Stimulated activated CD8-positive, alpha-beta memory T cell treated with anti-CD3 and anti-CD28 coated beads, Interleukin-7, amount 100 ng/mL, for 48 hours (primary cell): ENCODE results near the gene UBAC2.

ENCODE experiments used
- DNase-seq, 2 donors: peaks; one replicate each; pipeline ENCODE4 v3.0.0-alpha.2; 2020; ENCODE audit warnings: low read depth in 1 of 2; ENCODE audit errors: extremely low read depth in 1 of 2

The UBAC2 gene

GRCh38 chr13:99353246-99353600 is 152.6 kb downstream of the UBAC2 start:
- DNase-seq, result no peak

DNA sequence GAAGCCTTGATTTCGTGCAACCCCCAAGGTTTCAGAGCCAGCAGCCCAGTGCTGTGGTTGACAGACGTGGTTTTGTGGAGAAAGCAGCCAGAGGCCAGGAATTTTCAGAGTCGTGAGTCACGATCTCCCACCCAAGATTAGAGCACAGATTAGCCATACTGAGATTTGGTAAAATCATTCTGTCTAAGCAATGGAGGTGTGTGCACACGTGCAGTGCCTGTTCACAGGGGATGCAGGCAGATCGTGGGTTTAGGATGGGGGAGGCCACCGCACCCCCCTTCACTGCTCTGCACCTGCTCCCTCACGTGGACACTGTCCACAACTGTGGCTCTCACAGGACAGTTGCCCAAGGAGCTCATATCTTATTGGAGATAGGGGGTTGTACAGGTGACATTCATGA is 153.2 kb downstream of the UBAC2 start:
- no peak for DNase-seq

GRCh38 chr13:99354371-99354951 is 153.8 kb downstream of the UBAC2 start:
- no peak for DNase-seq

- no peak for DNase-seq
These were observed 154.8 kb downstream of the UBAC2 start for GRCh38 chr13:99355267-99356011.

DNA sequence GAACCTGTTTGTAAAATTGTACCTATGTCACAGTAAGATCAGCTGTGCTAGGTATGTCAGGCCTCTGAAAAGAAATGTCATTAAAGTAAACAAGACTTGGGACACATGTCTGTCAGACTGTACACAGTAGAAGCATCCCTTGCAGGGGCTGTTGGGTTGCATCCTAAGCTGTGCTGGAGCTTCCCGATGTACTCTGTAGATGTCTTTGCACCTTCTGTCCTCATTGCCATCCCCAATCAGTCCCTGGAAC is 155.3 kb downstream of the UBAC2 start:
- no peak for DNase-seq

- DNase-seq, result no peak
These were observed 155.8 kb downstream of the UBAC2 start for GRCh38 chr13:99356262-99357091.

DNA sequence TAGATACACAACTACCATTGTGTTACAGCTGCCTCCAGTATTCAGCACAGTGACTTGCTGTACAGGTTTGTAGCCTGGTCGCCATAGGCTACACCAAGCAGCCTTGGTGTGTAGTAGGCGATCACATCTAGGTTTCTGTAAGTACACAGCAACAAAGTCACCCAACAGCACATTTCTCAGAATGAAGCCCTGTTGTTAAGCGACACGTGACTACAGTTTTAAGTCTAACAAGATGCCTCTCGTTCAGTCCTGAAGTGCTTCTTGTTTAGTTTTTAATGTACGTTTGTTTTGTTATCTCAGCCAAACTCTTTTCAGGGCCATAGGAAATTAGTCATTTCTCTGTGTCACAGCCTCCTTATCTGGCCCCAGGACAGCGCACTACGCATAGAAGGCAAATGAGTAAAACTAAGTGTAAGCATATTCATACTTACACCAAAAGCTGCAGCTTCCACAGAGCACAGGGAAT is 156.5 kb downstream of the UBAC2 start:
- DNase-seq, result no peak

GRCh38 chr13:99357941-99358340 is 157.3 kb downstream of the UBAC2 start:
- no peak for DNase-seq

- no peak for DNase-seq
These were observed 158.9 kb downstream of the UBAC2 start for GRCh38 chr13:99359528-99359927.

DNA sequence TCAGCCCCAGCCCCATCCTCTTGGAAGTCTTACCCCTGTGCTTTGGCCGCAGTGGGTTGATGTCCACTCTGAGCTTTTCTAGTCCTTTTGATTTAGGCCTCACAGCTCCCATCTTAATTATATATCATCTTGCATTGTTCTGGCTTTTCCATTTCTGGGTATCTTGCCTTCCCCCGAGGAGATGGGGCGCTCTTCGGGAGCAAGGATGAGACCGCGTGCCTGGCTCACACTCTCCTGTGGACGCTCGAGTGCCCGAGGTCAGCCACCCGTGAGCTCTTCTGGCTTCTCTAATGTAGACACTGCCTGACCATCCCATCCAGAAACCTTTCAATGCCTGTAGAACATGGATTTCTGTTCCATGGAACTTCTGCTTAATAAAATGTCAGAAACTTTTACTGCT is 160.0 kb downstream of the UBAC2 start:
- DNase-seq, result no peak

GRCh38 chr13:99361197-99361596 is 160.5 kb downstream of the UBAC2 start:
- no peak for DNase-seq

- no peak for DNase-seq
These were observed 161.7 kb downstream of the UBAC2 start for GRCh38 chr13:99362362-99362761.

- DNase-seq, result no peak
These were observed 162.7 kb downstream of the UBAC2 start for GRCh38 chr13:99363391-99363790.

GRCh38 chr13:99363949-99364348 is 163.3 kb downstream of the UBAC2 start:
- DNase-seq, result no peak

- no peak for DNase-seq
These were observed 165.7 kb downstream of the UBAC2 start for GRCh38 chr13:99366075-99366987.

DNA sequence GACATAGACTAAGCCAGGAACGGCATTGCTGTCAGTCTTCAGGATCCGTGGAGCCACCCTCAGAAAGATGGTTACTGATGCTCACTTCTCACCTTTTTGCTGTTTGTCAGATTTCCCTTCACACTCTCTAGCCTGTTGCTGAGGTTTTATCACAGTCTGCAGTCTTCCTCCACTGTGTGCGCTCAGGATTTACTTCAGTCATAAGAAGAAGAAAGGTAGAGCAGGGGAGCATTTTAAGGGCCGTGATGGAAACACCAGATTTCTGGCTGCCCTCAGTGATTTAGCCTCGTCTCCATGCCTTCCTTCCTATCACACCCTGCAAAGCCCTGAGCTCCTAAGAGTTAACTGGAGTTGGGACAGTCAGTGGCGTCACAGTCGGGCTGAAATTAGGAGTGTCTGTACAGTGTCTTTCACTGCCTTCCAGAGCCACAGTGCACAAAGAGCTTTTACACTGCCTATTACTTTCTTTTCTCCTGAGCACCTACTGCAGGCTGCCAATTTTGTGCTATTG is 166.5 kb downstream of the UBAC2 start:
- no peak for DNase-seq

DNA sequence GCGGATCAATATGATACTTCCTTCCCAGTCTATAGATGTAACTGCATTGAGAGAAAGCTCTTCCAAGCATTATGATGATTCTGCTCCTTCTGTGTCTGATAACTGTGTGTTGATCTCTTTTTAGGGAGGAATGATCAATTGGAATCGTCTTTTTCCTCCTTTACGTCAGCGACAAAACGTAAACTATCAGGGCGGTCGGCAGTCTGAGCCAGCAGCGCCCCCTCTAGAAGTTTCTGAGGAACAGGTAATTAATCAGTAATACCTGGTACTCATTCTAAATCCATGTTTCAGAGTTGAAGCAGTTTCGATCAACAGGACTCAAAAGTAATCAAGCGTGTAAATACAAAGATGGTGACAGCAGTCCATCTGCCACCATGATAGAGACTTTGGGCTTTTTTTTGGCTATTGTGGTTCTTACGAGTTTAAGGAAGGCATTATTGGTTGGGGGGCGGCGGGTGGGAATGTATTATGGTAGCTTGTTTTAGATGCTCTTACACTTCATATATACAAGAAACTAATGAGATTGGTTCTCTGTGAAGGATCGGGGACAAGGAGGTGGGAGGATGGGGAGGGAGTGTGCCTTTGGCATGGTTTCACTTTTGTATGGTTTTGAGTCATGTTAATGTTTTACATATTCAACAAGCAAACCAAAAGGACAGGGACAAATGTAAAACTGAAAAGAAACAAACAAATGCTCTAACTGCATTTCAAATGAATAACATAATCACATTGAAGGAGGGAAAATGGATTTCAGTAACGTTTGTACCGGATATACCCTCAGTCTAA is 167.2 kb downstream of the UBAC2 start:
- no peak for DNase-seq

GRCh38 chr13:99370481-99371275 is 170.0 kb downstream of the UBAC2 start:
- no peak for DNase-seq

DNA sequence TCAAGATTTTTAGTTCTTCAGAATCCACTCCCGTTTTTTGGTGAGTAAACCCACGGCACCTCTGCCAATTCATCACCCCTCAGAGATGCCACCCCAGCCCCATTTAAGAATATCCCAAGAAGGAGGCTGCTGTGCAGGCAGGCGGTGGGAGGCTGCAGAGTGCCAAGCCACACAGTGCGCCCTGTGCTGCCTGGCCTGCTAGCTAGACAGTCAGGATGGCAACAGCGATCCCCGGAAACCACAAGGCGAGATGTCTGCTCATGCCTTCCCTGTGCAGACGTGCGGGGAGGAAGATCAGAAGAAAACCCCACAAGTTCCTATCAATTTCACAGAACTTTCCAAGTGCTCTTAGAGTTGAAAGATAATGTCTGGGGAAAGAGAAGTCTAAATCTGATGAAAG is 171.3 kb downstream of the UBAC2 start:
- no peak for DNase-seq
